Measurements from ENCODE around the gene DBNDD1.
"Not testable (repeated sequence)": the region's sequence is repeated elsewhere in the genome, so short reads cannot be mapped to it uniquely, and the experiment has no call there.

The DBNDD1 gene

GRCh38 chr16:89988951-89989350, 30.3 kb downstream of the DBNDD1 start:
- DNase-seq (ENCODE audit: low read depth) = no peak

GRCh38 chr16:89987169-89987568, 32.1 kb downstream of the DBNDD1 start:
- no peak for DNase-seq (ENCODE audit: low read depth)

GRCh38 chr16:89986600-89986999, 32.7 kb downstream of the DBNDD1 start:
- no peak for DNase-seq (ENCODE audit: low read depth)

- DNase-seq (ENCODE audit: low read depth) = no peak
Measured at GRCh38 chr16:89985219-89985618, 34.0 kb downstream of the DBNDD1 start.

GRCh38 chr16:89984216-89984615, 35.0 kb downstream of the DBNDD1 start:
- no peak for DNase-seq (ENCODE audit: low read depth)

- no peak for DNase-seq (ENCODE audit: low read depth)
Measured at GRCh38 chr16:89983536-89983935, 35.7 kb downstream of the DBNDD1 start.

- DNase-seq (ENCODE audit: low read depth) = no peak
Measured at GRCh38 chr16:89982318-89982717, 36.9 kb downstream of the DBNDD1 start.

GRCh38 chr16:89981414-89981813, 37.8 kb downstream of the DBNDD1 start:
- DNase-seq (ENCODE audit: low read depth) = no peak

- DNase-seq (ENCODE audit: low read depth) = no peak
Measured at GRCh38 chr16:89974870-89975269, 44.4 kb downstream of the DBNDD1 start.

GRCh38 chr16:89973654-89974335, 45.5 kb downstream of the DBNDD1 start:
- DNase-seq (ENCODE audit: low read depth) = no peak

- no peak for DNase-seq (ENCODE audit: low read depth)
Measured at GRCh38 chr16:89973235-89973634, 46.0 kb downstream of the DBNDD1 start.

GRCh38 chr16:89972244-89973234, 46.7 kb downstream of the DBNDD1 start:
- DNase-seq (ENCODE audit: low read depth) = peak; percentile 28

GRCh38 chr16:89971495-89972243, 47.6 kb downstream of the DBNDD1 start:
- DNase-seq (ENCODE audit: low read depth) = no peak

- DNase-seq (ENCODE audit: low read depth) = no peak
Measured at GRCh38 chr16:89969741-89970410, 49.4 kb downstream of the DBNDD1 start.

GRCh38 chr16:89968074-89968473, 51.2 kb downstream of the DBNDD1 start:
- DNase-seq (ENCODE audit: low read depth) = not testable (repeated sequence)

- not testable (repeated sequence) for DNase-seq (ENCODE audit: low read depth)
Measured at GRCh38 chr16:89967436-89967835, 51.8 kb downstream of the DBNDD1 start.

- DNase-seq (ENCODE audit: low read depth) = no peak
Measured at GRCh38 chr16:89966756-89967155, 52.5 kb downstream of the DBNDD1 start.

- DNase-seq (ENCODE audit: low read depth) = no peak
Measured at GRCh38 chr16:89965447-89966225, 53.6 kb downstream of the DBNDD1 start.

- no peak for DNase-seq (ENCODE audit: low read depth)
Measured at GRCh38 chr16:89964201-89964600, 55.1 kb downstream of the DBNDD1 start.

GRCh38 chr16:89962754-89963498, 56.3 kb downstream of the DBNDD1 start:
- no peak for DNase-seq (ENCODE audit: low read depth)
